ENCODE data around the gene RSU1.

DNA sequence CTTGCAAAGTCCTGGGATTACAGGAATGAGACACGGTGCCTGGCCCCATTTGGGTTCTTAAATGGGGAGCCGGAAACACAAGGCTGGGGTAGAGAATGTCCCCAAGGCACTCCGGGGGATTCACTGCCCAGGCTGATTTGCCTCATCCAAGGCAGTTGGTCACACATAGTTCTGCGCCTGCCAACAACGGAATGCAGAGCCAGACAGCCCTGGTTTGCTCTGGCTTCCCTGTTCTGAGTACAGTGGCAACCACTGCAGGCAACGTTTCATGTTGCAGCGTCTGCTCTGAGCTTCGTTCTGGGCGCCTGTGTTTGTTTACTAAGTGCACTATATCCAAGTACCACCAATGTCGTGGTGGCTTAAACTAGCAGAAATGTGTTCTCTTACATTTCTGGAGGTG is 233.8 kb downstream of the RSU1 start:
- no peak for TF ChIP-seq CTCF (IDR thresholded peaks at IDR 0.05)
- TF ChIP-seq POLR2AphosphoS5 (IDR thresholded peaks at IDR 0.05): no peak
- TF ChIP-seq POLR2A (IDR thresholded peaks at IDR 0.05): no peak
